ENCODE measurements around the gene MCL1.

- no peak for TF ChIP-seq EZH2 (conservative IDR thresholded peaks at IDR 0.05; ENCODE audit: low read depth, low read length)
- TF ChIP-seq RFX5 (IDR thresholded peaks at IDR 0.05; ENCODE audit: low read depth, low read length): peak; percentile 99
- TF ChIP-seq CTCF (CRISPR knock-in tag; IDR thresholded peaks at IDR 0.05): no peak
- TF ChIP-seq HNRNPK (IDR thresholded peaks at IDR 0.05; ENCODE audit: low read depth, low read length, poor library complexity, severe bottlenecking): peak; percentile 48
- no peak for TF ChIP-seq NR3C1 (CRISPR knock-in tag; IDR thresholded peaks at IDR 0.05)
- TF ChIP-seq EP300 (IDR thresholded peaks at IDR 0.05; ENCODE audit: low read depth in 2 of 2, low read length in 2 of 2): peak in 1 of 2 experiments; percentile 96; a peak in 2 of 4 replicates
- TF ChIP-seq EP300 (CRISPR knock-in tag; IDR thresholded peaks at IDR 0.05; ENCODE audit: borderline replicate concordance): peak; percentile 83
- no peak for TF ChIP-seq NPAS2 (CRISPR knock-in tag; IDR thresholded peaks at IDR 0.05; ENCODE audit: borderline replicate concordance)
- no peak for TF ChIP-seq PRPF4 (IDR thresholded peaks at IDR 0.05; ENCODE audit: low read depth, low read length, poor library complexity, severe bottlenecking)
- 0 out of 2 replicates have a peak, but pooled peaks have one; percentile 16 for TF ChIP-seq ZBTB42 (CRISPR knock-in tag; IDR thresholded peaks at IDR 0.05)
- TF ChIP-seq IKZF4 (CRISPR knock-in tag; IDR thresholded peaks at IDR 0.05; ENCODE audit: borderline replicate concordance, low read depth, not compliant biosample characterization): no peak
- 0 out of 2 replicates have a peak, but pooled peaks have one; percentile 24 for TF ChIP-seq ZBTB20 (CRISPR knock-in tag; IDR thresholded peaks at IDR 0.05; ENCODE audit: borderline replicate concordance, low read depth)
Observed at GRCh38 chr1:150561974-150562445, 17.4 kb downstream of the MCL1 start.
